GM19043 (cell line): ENCODE data around the gene ACER3.
"Not testable (repeated sequence)": the region's sequence is repeated elsewhere in the genome, so short reads cannot be mapped to it uniquely, and the experiment has no call there.

Experiments used
- ATAC-seq: cut with Tn5 transposase; IDR thresholded peaks from one replicate; pipeline ENCODE4 v1.9.1; 2021; ENCODE audit warnings: low read depth; ENCODE audit not compliant: unreplicated experiment

ACER3 gene

DNA sequence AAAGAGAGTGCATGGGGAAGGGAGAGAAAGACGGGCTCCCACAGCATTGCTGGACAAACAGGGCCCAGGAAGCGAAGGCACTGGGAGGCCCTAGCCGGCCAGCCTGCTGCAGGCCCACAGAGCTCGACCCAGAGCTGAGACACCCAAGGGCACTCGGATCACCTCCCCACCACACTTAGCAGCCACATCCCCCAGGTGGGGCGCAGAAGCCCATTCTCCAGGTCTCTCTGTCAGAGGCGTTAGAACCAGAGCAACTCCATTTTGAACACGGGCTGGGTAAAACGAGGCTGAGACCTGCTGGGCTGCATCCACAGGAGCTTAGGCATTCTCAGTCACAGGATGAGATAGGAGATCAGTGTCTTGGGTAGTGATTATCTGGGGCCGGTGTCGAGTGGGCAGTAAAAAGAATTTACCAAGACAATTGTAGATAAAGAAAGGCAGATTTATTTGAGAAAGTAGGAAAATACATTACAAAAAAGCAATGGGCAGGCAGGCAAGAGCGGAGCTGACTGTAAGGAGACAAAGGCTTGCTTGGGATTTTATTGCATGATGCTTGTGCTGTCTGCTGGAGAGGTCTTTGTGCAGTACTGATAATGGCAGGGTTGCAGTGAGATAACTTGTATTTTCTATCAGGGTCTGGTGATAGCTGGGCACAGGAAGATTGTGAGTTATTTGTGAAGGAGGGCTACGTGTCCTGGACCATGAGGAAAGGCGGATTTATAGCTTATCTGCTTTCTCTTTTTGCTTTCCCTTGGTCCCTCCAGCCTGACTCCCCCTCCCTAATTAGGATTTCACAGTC lies 192.7 kb downstream of the ACER3 start:
- ATAC-seq, result no peak

- no peak for ATAC-seq
Observed at GRCh38 chr11:77054084-77054483, 193.4 kb downstream of the ACER3 start.

- no peak for ATAC-seq
Observed at GRCh38 chr11:77055101-77055561, 194.4 kb downstream of the ACER3 start.

GRCh38 chr11:77055913-77056312 lies 195.2 kb downstream of the ACER3 start:
- ATAC-seq, result no peak

DNA sequence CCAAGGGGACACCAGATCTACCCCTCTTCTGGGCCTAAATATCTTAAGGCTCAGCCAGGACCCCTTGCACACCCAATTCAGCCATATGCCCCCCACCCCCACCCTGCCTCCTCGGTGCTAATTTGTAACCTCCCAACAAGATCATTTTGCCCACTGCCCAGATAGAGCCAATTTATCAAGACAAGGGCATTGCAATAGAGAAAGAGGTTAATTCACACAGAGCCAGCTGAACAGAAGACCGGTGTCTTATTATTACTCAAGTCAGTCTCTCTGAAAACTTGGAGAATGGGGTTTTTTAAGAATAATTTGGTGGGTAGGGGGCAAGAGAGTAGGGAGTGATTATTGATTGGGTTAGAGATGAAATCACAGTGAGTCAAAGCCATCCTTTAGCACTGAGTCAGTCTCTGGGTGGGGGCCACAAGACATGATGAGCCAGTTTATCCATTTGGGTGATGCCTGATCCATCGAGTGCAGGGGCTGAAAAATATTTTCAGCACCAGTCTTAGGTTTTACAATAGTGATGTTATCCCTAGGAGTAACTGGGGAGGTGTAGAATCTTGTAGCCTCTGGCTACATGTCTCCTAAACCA lies 196.2 kb downstream of the ACER3 start:
- ATAC-seq, result no peak

DNA sequence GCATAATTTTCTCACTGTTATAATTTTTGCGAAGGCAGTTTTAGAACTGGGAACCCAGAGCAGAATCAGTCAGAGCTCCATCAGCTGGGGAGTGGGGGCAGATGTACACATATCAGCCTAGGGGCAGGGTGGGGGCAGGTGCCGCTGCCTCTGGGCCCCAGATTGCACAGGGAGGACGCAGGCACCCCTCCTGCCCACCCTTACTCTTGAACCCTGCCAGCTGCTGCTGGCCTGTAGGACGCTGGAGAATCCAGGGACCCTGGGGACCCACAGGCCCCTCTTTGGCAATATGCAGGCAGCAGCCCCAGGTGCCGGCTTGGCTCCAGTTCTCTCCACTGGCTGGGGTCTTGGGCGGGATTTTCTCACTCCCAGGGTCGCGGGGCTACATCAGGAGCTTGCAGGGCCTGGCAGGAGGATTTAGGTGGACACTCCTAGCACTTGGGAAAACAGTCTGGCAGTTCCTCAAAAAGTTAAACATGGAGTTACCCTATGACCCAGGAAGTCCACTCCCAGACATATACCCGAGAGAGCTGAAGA lies 197.3 kb downstream of the ACER3 start:
- no peak for ATAC-seq

GRCh38 chr11:77058900-77059299 lies 198.2 kb downstream of the ACER3 start:
- ATAC-seq, result no peak

- no peak for ATAC-seq
Observed at GRCh38 chr11:77059806-77060205, 199.1 kb downstream of the ACER3 start.

DNA sequence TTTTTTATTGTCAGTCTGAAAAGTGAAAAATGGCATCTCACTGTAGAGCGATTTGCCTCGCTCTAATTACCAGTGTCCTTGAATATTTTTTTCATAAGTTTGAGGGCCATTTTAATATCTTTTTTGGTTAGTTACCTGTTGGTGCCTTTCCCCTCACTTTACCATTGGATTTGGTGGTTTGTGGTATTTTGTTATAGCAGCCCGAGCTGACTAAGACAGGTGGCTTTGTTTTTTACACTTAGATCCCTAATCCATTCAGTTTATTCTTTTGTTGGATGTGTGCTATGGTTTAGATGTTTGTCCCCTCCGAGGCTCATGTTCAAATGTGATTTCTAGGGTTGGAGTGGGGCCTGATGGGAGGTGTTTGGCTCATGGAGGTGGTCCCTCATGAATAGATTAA lies 199.5 kb downstream of the ACER3 start:
- ATAC-seq, result no peak

DNA sequence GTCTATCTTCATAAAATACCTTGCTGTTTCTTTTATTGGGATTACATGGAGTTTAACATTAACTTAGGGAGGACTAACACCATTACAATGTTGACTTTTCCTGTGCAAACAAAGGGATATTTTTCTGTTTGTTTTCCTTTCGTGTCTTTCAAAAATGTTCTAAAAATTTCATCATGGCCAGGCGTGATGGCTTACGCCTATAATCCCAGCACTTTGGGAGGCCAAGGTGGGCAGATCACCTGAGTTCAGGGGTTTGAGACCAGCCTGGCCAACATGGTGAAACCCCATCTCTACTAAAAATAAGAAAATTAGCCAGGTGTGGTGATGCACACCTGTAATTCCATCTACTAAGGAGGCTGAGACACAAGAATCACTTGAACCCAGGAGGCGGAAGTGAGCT lies 200.5 kb downstream of the ACER3 start:
- ATAC-seq, result not testable (repeated sequence)

- ATAC-seq, result no peak
Observed at GRCh38 chr11:77062924-77063323, 202.2 kb downstream of the ACER3 start.

- no peak for ATAC-seq
Observed at GRCh38 chr11:77063407-77063806, 202.7 kb downstream of the ACER3 start.

GRCh38 chr11:77063861-77064260 lies 203.1 kb downstream of the ACER3 start:
- ATAC-seq, result no peak

DNA sequence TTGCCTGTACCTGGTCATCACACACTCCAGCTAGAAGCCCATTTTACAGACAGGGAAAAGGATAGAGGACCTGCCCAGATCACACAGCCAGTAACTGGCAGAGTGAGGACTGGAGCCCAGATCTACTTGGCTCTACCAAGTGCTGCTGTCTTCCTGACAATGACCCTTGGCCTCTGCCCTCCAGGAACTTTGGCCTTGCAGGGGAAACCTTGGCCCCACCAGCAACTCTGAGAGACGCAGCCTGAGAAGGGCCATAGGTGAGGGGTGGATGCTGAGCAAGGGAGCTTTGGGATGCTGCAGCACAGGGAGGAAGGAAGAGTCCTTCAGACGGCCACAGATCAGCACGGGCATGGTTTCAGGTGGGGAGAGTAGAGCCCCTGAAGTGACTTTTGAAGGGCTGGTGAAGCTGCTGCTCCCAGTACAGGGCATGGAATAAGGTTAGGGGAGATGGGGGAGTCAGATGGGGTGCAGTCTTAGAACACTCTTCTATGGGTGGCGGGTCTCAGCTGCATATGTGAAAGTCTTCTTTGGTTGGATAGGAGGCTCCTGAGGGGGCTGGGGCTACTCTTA lies 204.0 kb downstream of the ACER3 start:
- no peak for ATAC-seq

GRCh38 chr11:77065878-77066228 lies 205.1 kb downstream of the ACER3 start:
- ATAC-seq, result no peak

DNA sequence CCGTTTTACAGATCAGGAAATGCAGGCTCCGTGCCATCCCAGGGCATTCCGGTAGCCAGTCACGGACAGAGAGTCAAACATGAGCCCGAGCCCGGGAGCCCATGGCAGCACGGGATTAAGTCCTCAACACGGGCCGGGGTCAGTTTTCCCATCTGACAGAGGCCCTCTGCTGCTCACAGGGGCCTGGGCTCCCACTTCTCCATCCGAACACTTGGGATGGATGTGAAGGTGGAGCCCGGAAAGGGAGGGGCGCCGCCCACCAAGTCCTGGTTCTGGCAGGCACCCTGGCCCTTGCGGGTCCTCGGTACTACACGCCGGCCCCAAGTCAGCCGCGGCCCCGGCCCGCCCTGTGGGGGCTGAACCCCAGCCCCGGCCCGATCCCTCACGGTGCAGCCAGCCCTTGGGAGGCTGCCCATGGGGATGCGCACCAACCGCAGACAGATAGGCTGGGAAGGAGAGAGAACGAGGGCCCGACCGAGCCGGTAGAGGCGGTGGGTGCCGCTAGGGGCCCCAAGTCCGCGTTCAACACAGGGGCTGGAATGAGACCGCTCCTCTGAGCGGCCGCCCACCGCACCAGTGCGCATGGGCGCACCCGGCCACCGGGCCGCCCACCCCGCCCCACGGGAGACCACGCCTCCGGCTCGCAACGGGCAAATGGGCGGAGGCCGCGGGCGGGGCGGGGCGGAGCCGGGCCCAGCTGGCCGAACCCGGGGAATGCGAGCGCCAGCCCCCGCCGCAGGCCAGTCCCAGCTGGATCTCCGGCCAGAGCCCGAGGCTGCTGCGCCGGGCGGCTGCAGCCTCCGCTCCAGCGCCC lies 205.7 kb downstream of the ACER3 start, which contains the start of gene CAPN5:
CAPN5 (plus strand) TSS at position 743 of the 814 bp plus-strand sequence. CDS start 17,916 bp downstream, outside the sequence.
- peak; percentile 83 for ATAC-seq

DNA sequence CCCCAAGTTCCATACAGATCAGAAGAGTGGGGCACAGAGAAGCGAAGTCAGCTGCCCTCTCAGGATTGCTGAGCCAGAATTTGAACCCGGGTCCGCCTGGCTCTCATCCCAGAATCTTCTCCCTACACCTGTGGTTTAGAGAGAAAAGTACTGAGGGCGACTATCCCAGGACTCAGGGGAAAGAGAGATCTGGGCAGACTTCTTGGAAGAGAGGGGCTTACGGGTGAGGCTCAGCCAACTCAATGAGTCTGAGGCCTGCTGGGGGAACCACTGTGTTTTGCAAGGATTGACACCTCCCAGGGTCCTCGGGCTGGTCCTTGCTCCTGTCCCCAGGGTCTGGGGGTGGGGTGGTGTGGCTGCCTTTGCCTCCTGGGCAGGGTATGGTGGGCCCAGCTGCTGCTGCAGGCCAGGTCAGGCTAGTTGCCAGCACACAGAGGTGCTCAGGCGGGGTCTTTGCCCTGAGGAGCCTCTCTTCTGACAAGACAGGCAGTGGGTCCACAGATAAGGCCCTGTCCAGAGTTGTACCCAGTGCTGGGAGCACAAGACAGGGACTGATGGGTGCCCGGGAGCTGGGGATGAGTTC lies 207.2 kb downstream of the ACER3 start:
- ATAC-seq, result no peak

DNA sequence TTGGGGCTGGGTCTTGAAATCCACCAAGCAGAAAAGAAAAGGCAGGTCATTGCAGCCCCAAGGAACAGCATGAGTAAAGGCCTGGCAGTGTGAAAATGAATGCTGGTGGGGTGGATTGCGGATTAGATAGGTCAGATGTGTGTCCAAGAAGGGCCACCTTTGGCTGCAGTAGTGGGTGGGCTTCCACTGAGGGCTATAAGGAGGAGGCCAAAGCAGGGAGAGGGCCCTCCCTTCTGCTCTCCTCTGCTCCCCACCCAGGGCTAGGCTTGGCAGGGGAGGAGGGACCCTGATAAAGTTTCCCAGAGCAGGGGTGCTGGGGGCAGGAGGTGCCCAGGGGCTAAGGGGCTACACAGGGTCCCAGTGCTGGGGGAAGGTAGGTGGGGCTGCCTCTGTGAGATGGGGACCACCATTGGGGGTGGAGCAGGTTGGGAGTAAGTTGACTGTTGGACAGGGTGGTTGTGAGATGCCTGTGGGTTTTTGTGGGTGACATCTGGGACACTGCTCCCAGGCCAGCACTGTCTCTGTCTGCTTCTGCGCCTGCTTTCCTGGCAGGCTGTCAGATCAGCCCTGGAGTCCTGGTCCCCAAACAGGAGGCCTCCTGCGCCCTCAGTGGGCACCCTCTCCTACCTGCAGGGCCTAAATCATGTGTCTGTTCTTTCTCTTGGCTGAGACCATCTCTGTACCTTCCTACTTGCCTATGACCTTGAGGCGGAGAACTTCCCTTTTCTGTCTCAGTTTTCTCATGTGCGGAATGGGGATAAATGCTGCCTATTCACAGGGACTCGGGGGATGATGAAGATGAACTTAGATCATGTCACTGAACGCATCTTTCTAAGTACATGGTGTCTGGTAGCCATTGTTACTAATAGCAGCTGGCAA lies 208.0 kb downstream of the ACER3 start:
- no peak for ATAC-seq

- ATAC-seq, result no peak
Observed at GRCh38 chr11:77069336-77069968, 208.7 kb downstream of the ACER3 start.
